ENCODE measurements around the gene ANXA3.

DNA sequence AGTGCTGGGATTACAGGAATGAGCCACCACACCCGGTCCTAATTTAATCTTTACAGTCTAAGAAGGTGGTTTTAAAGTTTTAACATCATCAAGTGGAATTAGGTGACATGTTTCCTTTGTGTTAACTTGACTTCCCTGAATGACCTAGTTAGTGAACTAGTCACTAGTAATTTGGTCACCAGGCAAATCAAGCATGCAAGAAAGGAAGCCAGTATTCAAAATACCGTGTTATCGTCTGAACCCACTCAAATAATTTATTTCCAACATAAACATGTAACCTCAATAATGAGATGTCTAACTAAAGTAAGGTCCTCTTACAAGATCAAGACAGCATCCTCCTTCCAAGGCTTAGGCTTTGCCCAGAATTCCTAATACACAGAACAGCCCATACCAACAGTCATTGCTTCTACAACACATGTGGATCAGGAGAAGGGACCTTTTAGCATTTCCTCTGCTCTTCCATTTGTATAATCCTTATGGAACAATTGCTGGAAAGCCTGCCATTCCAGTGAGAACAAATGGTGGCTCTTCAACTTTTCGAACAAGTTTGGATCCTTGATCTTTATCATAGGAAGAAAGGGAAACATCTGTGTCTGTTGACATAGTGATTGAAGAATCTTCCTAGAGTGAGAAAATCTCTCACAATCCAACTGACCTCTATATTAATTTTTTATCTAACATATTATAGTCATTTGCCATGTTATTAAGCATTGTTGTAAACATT is 97.2 kb downstream of the ANXA3 start:
- no peak for TF ChIP-seq POLR2AphosphoS5 (IDR thresholded peaks at IDR 0.05)
- TF ChIP-seq, protein P1, sequence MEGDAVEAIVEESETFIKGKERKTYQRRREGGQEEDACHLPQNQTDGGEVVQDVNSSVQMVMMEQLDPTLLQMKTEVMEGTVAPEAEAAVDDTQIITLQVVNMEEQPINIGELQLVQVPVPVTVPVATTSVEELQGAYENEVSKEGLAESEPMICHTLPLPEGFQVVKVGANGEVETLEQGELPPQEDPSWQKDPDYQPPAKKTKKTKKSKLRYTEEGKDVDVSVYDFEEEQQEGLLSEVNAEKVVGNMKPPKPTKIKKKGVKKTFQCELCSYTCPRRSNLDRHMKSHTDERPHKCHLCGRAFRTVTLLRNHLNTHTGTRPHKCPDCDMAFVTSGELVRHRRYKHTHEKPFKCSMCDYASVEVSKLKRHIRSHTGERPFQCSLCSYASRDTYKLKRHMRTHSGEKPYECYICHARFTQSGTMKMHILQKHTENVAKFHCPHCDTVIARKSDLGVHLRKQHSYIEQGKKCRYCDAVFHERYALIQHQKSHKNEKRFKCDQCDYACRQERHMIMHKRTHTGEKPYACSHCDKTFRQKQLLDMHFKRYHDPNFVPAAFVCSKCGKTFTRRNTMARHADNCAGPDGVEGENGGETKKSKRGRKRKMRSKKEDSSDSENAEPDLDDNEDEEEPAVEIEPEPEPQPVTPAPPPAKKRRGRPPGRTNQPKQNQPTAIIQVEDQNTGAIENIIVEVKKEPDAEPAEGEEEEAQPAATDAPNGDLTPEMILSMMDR (IDR thresholded peaks at IDR 0.05), result no peak
- no peak for TF ChIP-seq POLR2A (IDR thresholded peaks at IDR 0.05)

Measured in breast epithelium (tissue), 3 donors.